GM12878 (cell line): ENCODE data around the gene LTBP4. TPM values are rescaled to one million over a fixed set of nuclear protein-coding genes. Genes with fewer than 3 reads are reported as not detected.

Experiments used
- ATAC-seq: fragments of 200-7000 bp; cut with Tn5 transposase; 3 replicates; pipeline ENCODE4 v1.9.1; 2020; ENCODE audit warnings: mild to moderate bottlenecking, moderate library complexity
- BruUV-seq: library from RNA; stranded (reverse); fragments of 400-500 nt; replicated peaks from 2 replicates; lab custom pipeline; 2021; lab: Mats Ljungman, UMichigan
- CTCF ChIA-PET: fragments of 300-600 bp; sonication (Branson Sonifier 250); formaldehyde crosslinking; extraction: SDS; loops from one replicate; lab custom pipeline; 2021; ENCODE audit warnings: inconsistent platforms; lab: Yijun Ruan, JAX
- POLR2A ChIA-PET: fragments of 350-600 bp; formaldehyde crosslinking; extraction: SDS; loops from one replicate; lab custom pipeline; 2021; ENCODE audit warnings: inconsistent platforms; lab: Charles Lee
- RAD21 ChIA-PET: fragments of 300-600 bp; sonication (Branson Sonifier 250); formaldehyde crosslinking; loops from one replicate; lab custom pipeline; 2023; ENCODE audit warnings: antibody characterized with exemption; ENCODE audit not compliant: unreplicated experiment; lab: Charles Lee
- SMC1A ChIA-PET: fragments of 300-600 bp; sonication (Branson Sonifier 250); formaldehyde crosslinking; loops from one replicate; lab custom pipeline; 2023; ENCODE audit not compliant: unreplicated experiment, uncharacterized antibody; lab: Charles Lee
- DNase-seq: peaks from one replicate; pipeline ENCODE4 v3.0.0-alpha.2; 2011; ENCODE audit warnings: low read depth, low spot score
- FAIRE-seq: peaks from 3 replicates; lab custom pipeline; 2011; peaks lifted over from hg19 to GRCh38; lab: Jason Lieb, UNC
- H2AFZ ChIP-seq: 2 replicates; pipeline ENCODE4 v1.6.0; 2011; ENCODE audit warnings: low read depth, low read length, control low read depth; ENCODE audit not compliant: control insufficient read depth
- H3K27ac ChIP-seq: 2 replicates; pipeline ENCODE4 v1.5.1; 2011; ENCODE audit warnings: control low read depth; ENCODE audit not compliant: control insufficient read depth, insufficient read depth
- H3K27me3 ChIP-seq, 2 experiments: replicated peaks in 1 of 2; 2 replicates each; pipeline versions ENCODE4 v1.6.0 to v1.6.1; 2011; ENCODE audit warnings: low read length in 1 of 2; ENCODE audit not compliant: control insufficient read depth in 2 of 2, insufficient read depth in 2 of 2
- H3K36me3 ChIP-seq, 2 experiments: 2 replicates each; pipeline ENCODE4 v1.5.1; 2011; ENCODE audit warnings: low read length in 1 of 2; ENCODE audit not compliant: control insufficient read depth in 2 of 2, insufficient read depth in 2 of 2
- H3K4me1 ChIP-seq: 2 replicates; pipeline ENCODE4 v1.6.1; 2011; ENCODE audit warnings: mild to moderate bottlenecking, low read length, moderate library complexity, mixed read lengths; ENCODE audit not compliant: control insufficient read depth, insufficient read depth
- H3K4me2 ChIP-seq: 2 replicates; pipeline ENCODE4 v1.6.0; 2011; ENCODE audit warnings: control low read depth; ENCODE audit not compliant: control insufficient read depth, insufficient read depth
- H3K4me3 ChIP-seq: fragments of 200-600 bp; sonication (generic); 2 replicates; pipeline ENCODE4 v1.5.1; 2016
- H3K79me2 ChIP-seq: 2 replicates; pipeline ENCODE4 v1.6.0; 2011; ENCODE audit warnings: low read length; ENCODE audit not compliant: control insufficient read depth, insufficient read depth
- H3K9ac ChIP-seq: 2 replicates; pipeline ENCODE4 v1.8.0; 2011; ENCODE audit warnings: low read length, control low read depth, mixed read lengths; ENCODE audit not compliant: control insufficient read depth, insufficient read depth
- H3K9me3 ChIP-seq: replicated peaks from 3 replicates; pipeline ENCODE4 v1.5.1; 2011; ENCODE audit warnings: mild to moderate bottlenecking, low read length; ENCODE audit not compliant: control insufficient read depth, insufficient read depth
- H4K20me1 ChIP-seq: 2 replicates; pipeline ENCODE4 v1.6.0; 2011; ENCODE audit not compliant: control insufficient read depth, insufficient read depth
- BRCA1 ChIP-seq: IDR thresholded peaks from 2 replicates; pipeline ENCODE4 v1.6.1; 2011; ENCODE audit warnings: low read depth, low read length, improper control_type of control experiment
- HCFC1 ChIP-seq: fragments of 150-350 bp; IDR thresholded peaks from 2 replicates; pipeline ENCODE4 v1.6.1; 2014; ENCODE audit warnings: low read length
- IKZF1 ChIP-seq: fragments of 450-650 bp; conservative IDR thresholded peaks from 2 replicates; pipeline ENCODE4 v1.6.1; 2017; ENCODE audit warnings: antibody characterized with exemption, mild to moderate bottlenecking
- IRF4 ChIP-seq: IDR thresholded peaks from 2 replicates; pipeline ENCODE4 v1.6.1; 2011; ENCODE audit warnings: low read depth, low read length
- JUND ChIP-seq: IDR thresholded peaks from 2 replicates; pipeline ENCODE4 v1.6.1; 2012; ENCODE audit warnings: low read depth, mild to moderate bottlenecking, low read length, improper control_type of control experiment, moderate library complexity
- KDM1A ChIP-seq: fragments of 200-600 bp; sonication (generic); IDR thresholded peaks from 2 replicates; pipeline ENCODE4 v1.6.1; 2016; ENCODE audit warnings: borderline replicate concordance
- MEF2A ChIP-seq: IDR thresholded peaks from 2 replicates; pipeline ENCODE4 v1.6.1; 2011; ENCODE audit warnings: low read depth, mild to moderate bottlenecking, low read length, moderate library complexity; ENCODE audit not compliant: insufficient read depth
- MEF2B ChIP-seq: fragments of 450-650 bp; IDR thresholded peaks from 2 replicates; pipeline ENCODE4 v1.6.1; 2018; ENCODE audit warnings: mild to moderate bottlenecking, moderate library complexity; ENCODE audit not compliant: partially characterized antibody, poor library complexity, severe bottlenecking
- MYC ChIP-seq: IDR thresholded peaks from 2 replicates; pipeline ENCODE4 v1.6.1; 2011; ENCODE audit warnings: mild to moderate bottlenecking, low read length, moderate library complexity, inconsistent platforms; ENCODE audit not compliant: insufficient read depth, insufficient replicate concordance, insufficient read length, severe bottlenecking
- POLR2A ChIP-seq: IDR thresholded peaks from 2 replicates; pipeline ENCODE4 v1.6.1; 2011; ENCODE audit warnings: low read depth, mild to moderate bottlenecking, low read length
- POLR2AphosphoS2 ChIP-seq: IDR thresholded peaks from 2 replicates; pipeline ENCODE4 v1.6.1; 2011; ENCODE audit warnings: low read depth, mild to moderate bottlenecking, low read length, improper control_type of control experiment, moderate library complexity
- SUZ12 ChIP-seq: fragments of 200-600 bp; sonication (generic); IDR thresholded peaks from one replicate; pipeline ENCODE4 v1.6.1; 2018; ENCODE audit warnings: antibody characterized with exemption, mild to moderate bottlenecking; ENCODE audit not compliant: unreplicated experiment
- ZBTB33 ChIP-seq: fragments of 450-650 bp; IDR thresholded peaks from 2 replicates; pipeline ENCODE4 v1.6.1; 2017; ENCODE audit warnings: mild to moderate bottlenecking
- WGBS: methylation state at CpG from one replicate; pipeline ENCODE4 v1.1.6; 2016; ENCODE audit warnings: low lambda C conversion rate; ENCODE audit not compliant: insufficient replicate concordance, insufficient coverage; ENCODE audit errors: missing lambda C conversion rate; 5-methylcytosine and 5-hydroxymethylcytosine counted together
- in situ Hi-C: fragments of 300-500 bp; cut with MboI; formaldehyde crosslinking; loops from 9 replicates; pipeline ENCODE4 v1.14.3; 2018; ENCODE audit warnings: mixed read lengths
- intact Hi-C: fragments of 100-400 bp; cut with micrococcal nuclease; formaldehyde crosslinking; loops from one replicate; pipeline ENCODE4 v1.14.2; 2022; ENCODE audit not compliant: unreplicated experiment
- polyA plus RNA-seq, 11 experiments: library from polyadenylated mRNA; depleted of rRNA in 4 of 11; unstranded in 6 of 11; stranded (reverse) in 5 of 11; fragments of >200 nt; fragmentation: Nextera tagmentation in 4 of 11; fragmentation: Illumina TruSeq in 1 of 11; extraction: Ambion mirVana in 4 of 11; extraction: Trizol in 1 of 11; gene quantifications; 1 replicate in 1 of 11; 2 replicates in 10 of 11; pipeline versions ENCODE4 v1.2.1 to v1.2.3, GENCODE V29; 2011 to 2016; ENCODE audit warnings: inconsistent platforms in 2 of 11, missing spikeins in 2 of 11, low read depth in 1 of 11
- total RNA-seq, 4 experiments: library from RNA; depleted of rRNA in 3 of 4; stranded (reverse); fragments of >200 nt in 3 of 4; fragmentation: Illumina TruSeq in 1 of 4; extraction: Trizol in 1 of 4; gene quantifications; 2 replicates each; pipeline versions ENCODE4 v1.2.1 to v1.2.3, GENCODE V29; 2013 to 2021
- TF ChIP-seq, protein P1 (sequence below): fragments of 150-350 bp; IDR thresholded peaks from 2 replicates; pipeline ENCODE4 v1.6.1; 2016; ENCODE audit warnings: low read depth, low read length

The LTBP4 gene
- total and polyA plus RNA-seq, 10 of the 15 experiments (the other 5 are each of a cell fraction or from before 2014, with no cell fraction given): 0.09 to 34.6 (median 8.5) TPM; not detected in 1

DNA sequence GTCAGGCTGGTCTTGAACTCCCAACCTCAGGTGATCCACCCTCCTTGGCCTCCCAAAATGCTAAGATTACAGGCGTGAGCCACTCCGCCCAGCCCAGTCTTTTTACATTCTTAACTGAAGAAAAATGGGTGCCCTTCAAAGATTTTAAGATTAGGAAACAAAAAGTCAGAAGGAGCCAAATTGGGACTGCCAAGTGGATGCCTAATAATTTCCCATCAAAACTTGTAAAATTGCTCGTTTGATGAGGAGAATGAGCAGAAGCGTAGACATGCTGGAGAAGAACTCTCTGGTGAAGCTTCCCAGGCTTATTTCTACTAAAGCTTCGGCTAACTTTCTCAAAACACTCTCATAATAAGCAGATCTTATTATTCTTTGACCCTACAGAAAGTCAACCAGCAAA lies 57.9 kb downstream of the LTBP4 start:
- FAIRE-seq: no peak
- no TSS peak for BruUV-seq
- no peak for DNase-seq

GRCh38 chr19:40659566-40659965 lies 58.4 kb downstream of the LTBP4 start:
- Histone ChIP-seq H3K79me2 (no peaks in the 10 kb centered on the region), H3K36me3 (no peaks in the 10 kb centered on the region), H3K9ac (no peak overlapping the region), H3K9me3 (no peaks in the 10 kb centered on the region), H3K4me2 (no peak overlapping the region), H3K27ac (no peak overlapping the region), H3K27me3 (no peaks in the 10 kb centered on the region), H3K4me3 (no peak overlapping the region), H2AFZ (no peak overlapping the region), H4K20me1 (no peaks in the 10 kb centered on the region), H3K4me1 (peaks cover 6% of the 10 kb centered on the region)
- no TSS peak for BruUV-seq
- intact Hi-C loops (no loop called here), in situ Hi-C loops (loop anchor here (5.0 to 10.0 kb wide), 2 partner anchors 163 to 495 kb away; no protein-coding TSS in a partner anchor)
- ChIA-PET CTCF (interaction anchor here (2.7 to 6.6 kb wide), 3 partner anchors 25 to 160 kb away, joined by 10 to 76 read pairs (median 51); no protein-coding TSS in a partner anchor), SMC1A (interaction anchor here (7.2 kb wide), 1 partner anchor 160 kb away, joined by 56 read pairs; no protein-coding TSS in a partner anchor), RAD21 (no interaction called here), POLR2A (no interaction called here)
- DNase-seq (no peak), FAIRE-seq (no peak), ATAC-seq (no peak)
- WGBS: 58% methylated on average over 11 of the region's 11 CpGs
- TF ChIP-seq KDM1A: no peak
- no peak for TF ChIP-seq MEF2A
- no peak for TF ChIP-seq IRF4
- TF ChIP-seq HCFC1: no peak
- no peak for TF ChIP-seq IKZF1
- TF ChIP-seq, protein P1, sequence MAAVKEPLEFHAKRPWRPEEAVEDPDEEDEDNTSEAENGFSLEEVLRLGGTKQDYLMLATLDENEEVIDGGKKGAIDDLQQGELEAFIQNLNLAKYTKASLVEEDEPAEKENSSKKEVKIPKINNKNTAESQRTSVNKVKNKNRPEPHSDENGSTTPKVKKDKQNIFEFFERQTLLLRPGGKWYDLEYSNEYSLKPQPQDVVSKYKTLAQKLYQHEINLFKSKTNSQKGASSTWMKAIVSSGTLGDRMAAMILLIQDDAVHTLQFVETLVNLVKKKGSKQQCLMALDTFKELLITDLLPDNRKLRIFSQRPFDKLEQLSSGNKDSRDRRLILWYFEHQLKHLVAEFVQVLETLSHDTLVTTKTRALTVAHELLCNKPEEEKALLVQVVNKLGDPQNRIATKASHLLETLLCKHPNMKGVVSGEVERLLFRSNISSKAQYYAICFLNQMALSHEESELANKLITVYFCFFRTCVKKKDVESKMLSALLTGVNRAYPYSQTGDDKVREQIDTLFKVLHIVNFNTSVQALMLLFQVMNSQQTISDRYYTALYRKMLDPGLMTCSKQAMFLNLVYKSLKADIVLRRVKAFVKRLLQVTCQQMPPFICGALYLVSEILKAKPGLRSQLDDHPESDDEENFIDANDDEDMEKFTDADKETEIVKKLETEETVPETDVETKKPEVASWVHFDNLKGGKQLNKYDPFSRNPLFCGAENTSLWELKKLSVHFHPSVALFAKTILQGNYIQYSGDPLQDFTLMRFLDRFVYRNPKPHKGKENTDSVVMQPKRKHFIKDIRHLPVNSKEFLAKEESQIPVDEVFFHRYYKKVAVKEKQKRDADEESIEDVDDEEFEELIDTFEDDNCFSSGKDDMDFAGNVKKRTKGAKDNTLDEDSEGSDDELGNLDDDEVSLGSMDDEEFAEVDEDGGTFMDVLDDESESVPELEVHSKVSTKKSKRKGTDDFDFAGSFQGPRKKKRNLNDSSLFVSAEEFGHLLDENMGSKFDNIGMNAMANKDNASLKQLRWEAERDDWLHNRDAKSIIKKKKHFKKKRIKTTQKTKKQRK: no peak
- TF ChIP-seq MYC: no peak
- no peak for TF ChIP-seq JUND
- TF ChIP-seq SUZ12: no peak
- TF ChIP-seq ZBTB33: no peak
- no peak for TF ChIP-seq POLR2A
- no peak for TF ChIP-seq MEF2B

More for the DNA sequence above, 57.9 kb downstream of the LTBP4 start:
- intact Hi-C loops: no loop called here
- ChIA-PET RAD21 (no interaction called here), SMC1A (interaction anchor here (7.2 kb wide), 1 partner anchor 160 kb away, joined by 56 read pairs; no protein-coding TSS in a partner anchor), CTCF (interaction anchor here (0.6 to 6.3 kb wide), 3 partner anchors 24 to 228 kb away, joined by 3 to 76 read pairs (median 10); no protein-coding TSS in a partner anchor), POLR2A (no interaction called here)
- Histone ChIP-seq H2AFZ (no peak overlapping the region), H3K79me2 (no peaks in the 10 kb centered on the region), H4K20me1 (no peaks in the 10 kb centered on the region), H3K4me1 (peaks cover 6% of the 10 kb centered on the region), H3K36me3 (no peaks in the 10 kb centered on the region), H3K4me2 (no peak overlapping the region), H3K27ac (no peak overlapping the region), H3K9me3 (no peaks in the 10 kb centered on the region), H3K9ac (no peak overlapping the region), H3K4me3 (no peak overlapping the region), H3K27me3 (no peaks in the 10 kb centered on the region)
- in situ Hi-C loops: loop anchor here (5.0 to 10.0 kb wide), 2 partner anchors 163 to 496 kb away; no protein-coding TSS in a partner anchor
- ATAC-seq: no peak
- 43% methylated on average over 5 of the region's 5 CpGs for WGBS
- TF ChIP-seq POLR2AphosphoS2 (no peak), BRCA1 (no peak)
